Measurements from ENCODE around the gene ZBTB20.
A peak's percentile ranks its signal among the peaks of the same experiment; 100 is the strongest.
"Not testable (repeated sequence)": the region's sequence is repeated elsewhere in the genome, so short reads cannot be mapped to it uniquely, and the experiment has no call there.

Gene ZBTB20

GRCh38 chr3:115147329-115148141, 447 bp upstream of the ZBTB20 start:
- peak; percentile 90 for DNase-seq

DNA sequence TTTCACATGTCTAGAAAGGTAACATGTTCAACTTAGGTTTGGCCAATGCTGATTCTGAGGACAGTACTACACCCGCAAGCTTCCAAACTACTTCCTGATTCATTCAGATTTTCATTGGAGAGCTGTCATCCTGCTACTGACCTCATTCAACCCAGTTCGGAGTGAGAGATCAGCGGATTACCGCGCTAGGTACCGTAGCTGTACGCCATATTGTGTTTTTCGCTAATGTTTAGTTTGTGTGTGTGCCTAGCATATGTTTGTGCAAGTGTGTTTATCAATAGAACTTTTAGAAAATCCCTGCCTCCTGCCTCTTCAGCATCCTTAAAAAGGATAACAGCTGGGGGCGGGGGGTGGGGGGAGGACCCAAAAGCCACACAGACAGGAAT, 1.1 kb downstream of the ZBTB20 start:
- peak; percentile 57 for DNase-seq

DNA sequence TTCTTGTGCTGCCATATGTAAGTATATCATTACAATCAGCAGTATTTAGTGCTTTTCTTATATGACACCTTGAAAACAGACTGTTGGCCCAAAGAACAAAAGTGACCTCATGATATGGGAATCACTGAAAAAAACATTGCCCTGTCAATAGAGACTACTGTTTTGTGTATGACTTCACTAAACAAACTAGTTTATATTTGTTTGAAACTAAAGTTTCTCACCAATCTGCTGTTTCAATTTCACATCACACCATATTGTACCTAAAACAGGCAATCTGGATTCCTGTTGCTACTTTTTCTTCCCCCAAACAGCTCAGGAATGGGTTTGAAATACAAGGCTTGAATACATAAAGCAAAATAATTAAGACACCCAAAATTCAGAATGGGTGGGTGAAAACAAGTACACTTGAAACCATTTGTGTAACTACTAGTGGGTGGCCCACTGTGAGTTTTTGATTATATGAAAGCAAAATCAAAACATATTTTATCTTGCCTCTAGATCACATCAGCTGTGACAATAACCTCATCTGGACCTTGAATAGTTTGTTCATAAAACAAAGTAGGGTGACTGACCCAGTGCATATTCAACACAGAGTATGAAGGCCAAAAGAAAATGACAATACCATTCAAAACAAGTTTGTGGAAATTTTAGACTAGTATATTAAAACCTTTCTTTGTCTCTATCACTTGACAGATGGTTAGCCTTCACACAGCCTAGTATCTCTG, 5.9 kb downstream of the ZBTB20 start:
- DNase-seq, result no peak

DNA sequence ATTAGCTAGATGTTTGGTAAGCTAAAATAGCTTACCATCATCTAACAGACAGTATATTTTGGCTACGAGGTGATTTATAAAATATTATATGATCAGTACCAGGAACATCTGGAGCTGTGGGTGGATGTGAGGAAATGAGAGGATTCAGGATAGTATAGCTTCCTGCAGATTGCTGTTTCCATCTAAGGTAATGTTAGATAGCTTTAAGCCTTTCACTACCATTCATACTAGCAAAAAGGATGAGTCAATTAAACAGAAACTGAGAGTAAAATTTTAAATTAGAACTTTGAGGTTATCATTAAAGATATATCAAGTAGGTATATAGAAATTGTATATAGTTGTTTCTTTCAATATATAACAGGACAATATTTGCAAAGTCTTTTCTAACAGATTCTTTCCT, 8.0 kb downstream of the ZBTB20 start:
- DNase-seq, result no peak

DNA sequence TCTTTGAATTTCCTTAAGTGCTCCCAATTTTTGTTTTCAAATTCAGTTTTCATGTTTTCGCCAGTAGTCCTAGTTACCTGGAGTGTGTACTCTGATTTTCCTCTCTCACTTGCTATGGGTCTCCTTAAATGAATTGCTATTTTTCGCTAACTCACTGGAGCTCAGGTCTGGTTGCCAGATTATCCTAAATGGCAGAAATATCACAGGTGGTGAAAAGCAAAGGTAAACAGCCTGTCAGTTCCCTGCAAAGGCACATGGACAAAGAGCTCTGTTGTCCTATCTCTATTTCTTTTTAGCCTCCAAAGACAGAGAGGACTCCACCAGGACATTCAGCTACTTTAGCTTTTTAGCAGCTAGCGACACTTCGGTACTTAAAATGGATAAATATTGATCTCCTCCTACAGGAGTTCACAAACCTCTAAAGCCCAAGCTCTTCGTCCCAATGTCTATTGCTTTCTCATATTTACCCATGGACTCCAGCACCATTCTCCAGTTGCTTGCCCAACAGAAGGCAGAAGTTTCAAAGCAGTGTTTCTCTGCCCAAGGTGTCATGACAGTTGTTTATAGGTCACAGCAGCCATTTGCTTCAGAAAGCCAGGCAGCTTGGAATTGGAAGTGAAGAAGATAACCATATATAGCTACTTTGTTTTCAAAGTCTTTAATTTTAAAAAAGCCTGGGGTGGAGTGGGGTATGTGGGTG, 12.3 kb downstream of the ZBTB20 start:
- DNase-seq, result no peak

GRCh38 chr3:115127208-115127607, 19.9 kb downstream of the ZBTB20 start:
- DNase-seq, result no peak

- DNase-seq, result no peak
Measured at GRCh38 chr3:115120597-115120996, 26.5 kb downstream of the ZBTB20 start.

DNA sequence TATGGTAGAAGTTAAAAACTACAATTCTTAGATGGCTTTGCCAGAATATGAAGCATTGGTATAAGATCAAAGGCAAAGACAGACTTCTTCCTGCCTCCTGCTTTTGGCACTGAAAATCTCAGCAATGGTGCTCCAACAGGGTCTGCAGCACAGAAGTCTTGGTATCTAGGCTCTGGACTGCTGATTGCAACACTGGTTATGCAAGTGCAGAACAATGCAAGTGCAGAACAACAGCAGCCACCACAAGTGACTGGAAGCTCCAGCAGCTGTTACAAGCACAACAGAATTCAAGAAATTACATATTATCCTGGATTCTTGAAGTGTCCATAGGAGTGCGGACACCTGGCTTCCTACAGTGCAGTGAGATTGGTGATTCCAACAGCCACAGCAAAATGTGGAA, 33.7 kb downstream of the ZBTB20 start:
- DNase-seq, result no peak

DNA sequence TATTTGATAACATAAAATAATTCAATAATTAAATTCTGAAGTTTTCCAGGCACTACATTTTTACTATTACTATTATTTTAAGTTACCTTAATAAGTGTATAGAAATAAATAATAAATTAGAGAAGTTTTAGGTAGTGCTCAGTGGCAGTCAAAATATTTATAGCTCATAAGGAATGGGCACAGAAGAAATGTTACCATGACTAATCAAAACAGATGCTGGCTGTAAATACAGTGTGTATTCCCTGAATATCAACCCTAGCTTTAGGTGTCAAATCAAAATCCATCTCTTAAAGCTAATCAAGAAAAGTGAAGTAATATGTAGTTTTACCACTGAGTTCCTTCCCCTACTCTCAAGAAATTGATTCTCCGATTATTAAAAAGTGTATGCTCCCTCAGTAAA, 35.5 kb downstream of the ZBTB20 start:
- no peak for DNase-seq

DNA sequence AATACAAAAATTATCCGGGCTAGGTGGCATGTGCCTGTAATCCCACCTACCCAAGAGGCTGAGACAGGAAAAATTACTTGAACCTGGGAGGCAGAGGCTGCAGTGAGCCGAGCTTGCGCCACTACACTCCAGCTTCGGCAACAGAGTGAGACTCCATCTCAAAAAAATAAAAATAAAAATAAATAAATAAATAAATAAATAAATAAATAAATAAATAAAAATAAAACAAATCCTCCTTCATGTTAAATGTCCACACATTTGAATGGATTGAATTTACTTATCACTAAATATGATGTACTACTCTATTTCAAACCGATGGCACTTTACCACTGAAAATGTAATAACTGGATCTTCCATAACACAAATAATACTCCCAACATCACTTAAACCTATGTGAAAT, 36.3 kb downstream of the ZBTB20 start:
- no peak for DNase-seq

- DNase-seq, result not testable (repeated sequence)
Measured at GRCh38 chr3:115110066-115110465, 37.0 kb downstream of the ZBTB20 start.

GRCh38 chr3:115108614-115109013, 38.5 kb downstream of the ZBTB20 start:
- DNase-seq, result no peak

DNA sequence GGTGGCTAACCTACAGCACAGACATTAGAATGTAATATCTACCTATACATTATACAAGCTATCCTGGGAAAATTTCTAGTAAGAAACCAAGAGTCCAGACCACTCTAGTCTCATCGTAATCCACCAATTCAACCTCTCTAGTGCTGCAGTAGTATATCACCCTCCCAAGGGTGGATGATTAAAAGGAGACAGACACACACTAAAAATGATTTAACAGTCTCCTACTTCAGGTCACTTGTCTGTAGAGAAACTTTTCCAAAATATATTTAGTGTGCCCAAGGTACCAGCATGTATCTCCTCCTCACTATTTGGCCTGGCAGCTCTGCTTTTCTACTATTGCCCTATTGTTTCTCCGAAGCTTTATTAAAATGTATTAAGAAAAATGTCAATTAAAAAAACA, 45.0 kb downstream of the ZBTB20 start:
- no peak for DNase-seq

GRCh38 chr3:115100806-115101205, 46.3 kb downstream of the ZBTB20 start:
- no peak for DNase-seq

GRCh38 chr3:115099986-115100571, 47.0 kb downstream of the ZBTB20 start:
- no peak for DNase-seq

DNA sequence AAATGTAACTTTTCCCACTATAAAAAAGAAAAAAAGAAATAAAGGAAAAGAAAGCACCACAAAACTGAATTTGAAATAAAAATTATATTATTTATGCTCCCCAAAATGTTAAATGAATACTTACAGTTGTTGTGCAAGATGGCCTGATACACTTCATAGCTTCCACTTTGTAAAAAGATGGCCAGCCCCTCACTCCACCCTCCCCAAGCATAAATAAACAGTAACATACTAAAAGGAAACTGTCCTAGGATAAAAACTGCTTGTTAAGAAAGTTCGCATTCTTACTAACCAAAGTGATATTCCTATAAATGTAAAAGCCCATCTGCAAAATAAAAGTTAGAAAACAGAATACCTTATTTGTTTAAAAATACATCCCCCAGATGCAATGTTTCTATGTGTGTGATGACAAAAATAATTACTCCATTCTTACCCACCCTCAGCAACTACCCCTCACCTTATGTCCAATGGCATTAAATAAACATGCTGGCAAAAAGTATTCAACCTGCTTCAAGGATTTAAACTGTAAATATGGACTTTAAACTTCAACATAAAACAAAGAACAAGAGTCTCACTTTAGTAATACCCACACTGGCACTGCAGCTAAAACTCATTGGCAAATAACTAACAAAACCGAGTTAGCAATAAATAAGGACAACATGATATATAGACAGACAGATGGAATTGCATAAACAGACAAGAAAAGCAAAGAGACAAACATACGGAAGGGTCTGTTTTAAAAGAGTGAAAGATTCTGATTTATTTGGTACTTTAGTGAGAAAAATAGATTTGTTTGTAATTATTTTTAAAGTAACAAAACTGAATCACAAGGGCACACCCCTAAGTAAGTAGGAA, 47.7 kb downstream of the ZBTB20 start:
- DNase-seq, result no peak

- DNase-seq, result no peak
Measured at GRCh38 chr3:115098354-115099073, 48.6 kb downstream of the ZBTB20 start.

GRCh38 chr3:115095236-115095635, 51.9 kb downstream of the ZBTB20 start:
- DNase-seq, result no peak

DNA sequence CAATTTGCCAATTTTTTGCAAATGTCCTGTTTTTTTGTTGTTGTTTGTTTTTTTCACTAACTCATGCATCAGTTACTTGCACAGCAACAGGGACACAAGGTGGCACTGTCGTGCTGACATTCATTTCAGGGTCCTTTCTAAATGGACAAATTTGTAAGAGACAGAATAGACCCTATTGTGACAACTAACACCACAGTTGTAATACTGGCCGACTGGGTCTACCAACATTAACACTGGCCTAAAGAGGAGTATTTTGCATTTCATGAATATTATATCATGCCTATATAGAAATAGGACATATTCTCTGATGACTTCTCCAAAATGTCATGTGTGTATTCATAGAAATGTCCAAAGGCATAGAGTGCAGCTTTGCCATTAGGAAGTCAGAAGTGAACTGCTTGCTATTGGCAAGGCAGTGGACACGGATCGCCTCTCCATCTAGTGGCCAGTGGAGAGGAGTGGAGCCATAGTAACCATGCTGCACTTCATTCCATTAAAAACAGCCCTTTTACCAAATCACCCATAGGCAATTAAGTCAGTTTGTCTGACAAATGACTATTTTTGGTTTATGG, 54.8 kb downstream of the ZBTB20 start:
- no peak for DNase-seq

DNA sequence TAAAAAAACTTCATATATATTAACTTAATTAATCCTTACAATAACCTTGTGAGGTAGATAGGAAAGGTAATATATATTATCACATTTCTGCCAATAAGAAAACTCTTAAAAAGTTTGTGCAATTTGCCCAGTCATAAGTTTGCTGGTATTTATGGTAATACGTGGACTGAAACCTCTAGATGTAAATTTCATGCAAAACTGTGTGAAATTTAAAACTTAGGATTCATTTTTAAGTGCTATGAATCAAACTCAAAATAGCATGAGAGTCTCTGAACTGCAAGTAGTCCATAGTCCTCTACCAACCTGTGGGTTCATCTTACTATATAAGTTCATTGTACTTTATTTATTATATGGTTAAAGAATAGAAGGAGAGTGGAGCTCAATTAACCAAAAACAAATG, 56.4 kb downstream of the ZBTB20 start:
- DNase-seq, result no peak

- no peak for DNase-seq
Measured at GRCh38 chr3:115089481-115089880, 57.6 kb downstream of the ZBTB20 start.

Measured in activated CD8-positive, alpha-beta memory T cell treated with anti-CD3 and anti-CD28 coated beads, Interleukin-2, amount 50 U/mL, for 48 hours (primary cell).